Measurements from ENCODE around the gene PFDN6. TPM values are rescaled to one million over a fixed set of nuclear protein-coding genes. Genes with fewer than 3 reads are reported as not detected.
"Not testable (repeated sequence)": the region's sequence is repeated elsewhere in the genome, so short reads cannot be mapped to it uniquely, and the experiment has no call there.

Gene PFDN6
- total RNA-seq, 4 donors from 2014 or later = 13.6 to 33.5 (median 21.6) TPM

DNA sequence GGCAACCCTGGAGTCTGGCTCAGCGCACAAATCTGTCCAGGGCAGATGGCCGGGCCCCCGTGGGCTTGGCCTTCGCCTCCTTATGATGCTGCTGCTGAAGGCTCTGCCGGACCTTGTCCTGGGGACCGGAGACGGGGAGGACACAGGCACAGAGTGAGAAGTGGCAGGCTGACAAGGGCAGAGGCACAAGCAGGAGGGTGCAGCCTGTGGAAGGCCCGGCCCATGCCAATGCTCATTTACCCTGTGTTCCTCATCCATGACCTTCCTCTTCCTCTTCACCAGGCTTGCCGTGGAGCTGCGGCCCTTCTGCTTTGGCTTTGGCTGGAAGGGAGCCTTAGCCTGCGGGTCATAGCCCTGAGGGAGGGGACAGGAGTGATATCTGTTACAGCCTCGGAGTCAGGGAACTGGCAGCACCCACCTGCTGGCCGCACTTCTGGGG lies 10.1 kb upstream of the PFDN6 start:
- no peaks in the 10 kb centered on the region for H3K27me3 ChIP-seq
- H3K36me3 ChIP-seq = no peaks in the 10 kb centered on the region
- intact Hi-C loops (cut with DNase I; ENCODE audit: low total_unique reads) = no loop called here
- no peak overlapping the region for H3K27ac ChIP-seq
- no peaks in the 10 kb centered on the region for H3K9me3 ChIP-seq
- H3K4me1 ChIP-seq = peaks cover 0 to 5% of the 10 kb centered on the region in 2 donors
- TF ChIP-seq POLR2A (IDR thresholded peaks at IDR 0.05) = no peak
- TF ChIP-seq, protein P1, sequence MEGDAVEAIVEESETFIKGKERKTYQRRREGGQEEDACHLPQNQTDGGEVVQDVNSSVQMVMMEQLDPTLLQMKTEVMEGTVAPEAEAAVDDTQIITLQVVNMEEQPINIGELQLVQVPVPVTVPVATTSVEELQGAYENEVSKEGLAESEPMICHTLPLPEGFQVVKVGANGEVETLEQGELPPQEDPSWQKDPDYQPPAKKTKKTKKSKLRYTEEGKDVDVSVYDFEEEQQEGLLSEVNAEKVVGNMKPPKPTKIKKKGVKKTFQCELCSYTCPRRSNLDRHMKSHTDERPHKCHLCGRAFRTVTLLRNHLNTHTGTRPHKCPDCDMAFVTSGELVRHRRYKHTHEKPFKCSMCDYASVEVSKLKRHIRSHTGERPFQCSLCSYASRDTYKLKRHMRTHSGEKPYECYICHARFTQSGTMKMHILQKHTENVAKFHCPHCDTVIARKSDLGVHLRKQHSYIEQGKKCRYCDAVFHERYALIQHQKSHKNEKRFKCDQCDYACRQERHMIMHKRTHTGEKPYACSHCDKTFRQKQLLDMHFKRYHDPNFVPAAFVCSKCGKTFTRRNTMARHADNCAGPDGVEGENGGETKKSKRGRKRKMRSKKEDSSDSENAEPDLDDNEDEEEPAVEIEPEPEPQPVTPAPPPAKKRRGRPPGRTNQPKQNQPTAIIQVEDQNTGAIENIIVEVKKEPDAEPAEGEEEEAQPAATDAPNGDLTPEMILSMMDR (IDR thresholded peaks at IDR 0.05) = no peak
- no peak for DNase-seq
- no peak overlapping the region for H3K4me3 ChIP-seq

DNA sequence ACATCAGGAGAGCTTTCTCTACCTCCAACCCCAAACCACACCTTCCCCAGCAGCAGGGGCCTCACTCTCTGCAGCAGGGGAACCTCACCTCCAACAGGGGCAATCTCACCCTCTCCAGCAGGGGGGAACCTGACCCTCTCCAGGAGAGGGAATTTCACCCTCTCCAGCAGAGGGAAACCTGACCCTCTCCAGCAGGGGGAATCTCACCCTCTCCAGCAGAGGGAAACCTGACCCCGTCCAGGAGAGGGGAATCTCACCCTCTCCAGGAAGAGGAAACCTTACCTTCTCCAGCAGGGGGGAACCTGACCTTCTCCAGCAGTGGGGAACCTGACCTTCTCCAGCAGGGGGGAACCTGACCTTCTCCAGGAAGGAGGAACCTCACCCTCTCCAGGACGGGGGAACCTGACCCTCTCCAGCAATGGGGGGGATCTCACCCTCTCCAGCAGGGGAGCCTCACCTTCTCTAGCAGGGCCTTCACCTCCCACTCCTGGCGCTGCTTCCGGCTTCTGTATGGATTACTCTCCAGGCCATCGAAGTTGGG lies 9.4 kb upstream of the PFDN6 start:
- H3K27ac ChIP-seq = no peak overlapping the region
- TF ChIP-seq, protein P1 (IDR thresholded peaks at IDR 0.05) = no peak
- TF ChIP-seq POLR2A (IDR thresholded peaks at IDR 0.05) = no peak
- intact Hi-C loops (cut with DNase I; ENCODE audit: low total_unique reads) = no loop called here
- H3K4me3 ChIP-seq = no peak overlapping the region
- H3K4me1 ChIP-seq = peaks cover 0 to 5% of the 10 kb centered on the region in 2 donors
- DNase-seq = no peak
- H3K27me3 ChIP-seq = no peaks in the 10 kb centered on the region
- H3K9me3 ChIP-seq = no peaks in the 10 kb centered on the region
- no peaks in the 10 kb centered on the region for H3K36me3 ChIP-seq

DNA sequence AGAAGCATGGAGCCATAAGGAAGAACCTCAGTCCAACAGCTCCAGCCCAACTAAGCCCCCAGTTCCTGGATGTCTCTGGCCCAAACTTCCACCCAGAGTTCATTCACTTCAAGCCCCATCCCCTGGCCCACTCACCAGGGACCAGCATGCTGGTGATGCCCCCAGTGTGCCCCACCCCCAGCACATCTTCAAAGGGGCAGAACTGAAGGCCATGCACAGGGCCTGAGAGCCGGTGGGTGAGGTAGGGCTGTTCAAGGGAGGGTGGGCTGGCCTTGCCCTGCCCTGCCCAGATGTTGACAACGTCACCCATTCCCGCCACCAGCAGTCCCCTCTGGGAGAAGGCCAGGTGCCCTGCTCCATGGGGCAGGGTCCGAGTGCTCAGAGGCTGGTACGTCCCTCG lies 8.9 kb upstream of the PFDN6 start:
- H3K4me1 ChIP-seq = peaks cover 0 to 5% of the 10 kb centered on the region in 2 donors
- no peak overlapping the region for H3K27ac ChIP-seq
- no peak for DNase-seq
- TF ChIP-seq, protein P1 (IDR thresholded peaks at IDR 0.05) = no peak
- TF ChIP-seq POLR2A (IDR thresholded peaks at IDR 0.05) = no peak
- H3K4me3 ChIP-seq = no peak overlapping the region
- no peaks in the 10 kb centered on the region for H3K27me3 ChIP-seq
- intact Hi-C loops (cut with DNase I; ENCODE audit: low total_unique reads) = no loop called here
- no peaks in the 10 kb centered on the region for H3K9me3 ChIP-seq
- H3K36me3 ChIP-seq = no peaks in the 10 kb centered on the region

DNA sequence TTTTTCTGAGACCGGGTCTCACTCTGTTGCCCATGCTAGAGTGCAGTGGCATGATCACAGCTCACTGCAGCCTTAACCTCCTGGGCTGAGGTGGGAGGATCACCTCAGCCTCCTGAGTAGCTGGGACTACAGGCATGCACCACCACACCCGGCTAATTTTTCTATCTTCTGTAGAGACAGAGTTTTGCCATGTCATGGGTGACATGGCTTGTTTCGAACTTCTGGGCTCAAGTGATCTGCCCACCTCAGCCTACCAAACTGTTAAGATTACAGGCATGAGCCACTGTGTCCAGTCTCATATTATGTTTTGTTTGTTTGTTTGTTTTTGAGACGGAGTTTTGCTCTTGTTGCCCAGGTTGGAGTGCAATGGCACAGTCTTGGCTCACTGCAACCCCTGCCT lies 4.2 kb upstream of the PFDN6 start:
- H3K36me3 ChIP-seq; H3K27ac ChIP-seq; DNase-seq; H3K4me3 ChIP-seq; H3K27me3 ChIP-seq; H3K9me3 ChIP-seq; intact Hi-C loops (cut with DNase I; ENCODE audit: low total_unique reads): not testable (repeated sequence)
- H3K4me1 ChIP-seq = peaks cover 6 to 15% of the 10 kb centered on the region in 2 donors

DNA sequence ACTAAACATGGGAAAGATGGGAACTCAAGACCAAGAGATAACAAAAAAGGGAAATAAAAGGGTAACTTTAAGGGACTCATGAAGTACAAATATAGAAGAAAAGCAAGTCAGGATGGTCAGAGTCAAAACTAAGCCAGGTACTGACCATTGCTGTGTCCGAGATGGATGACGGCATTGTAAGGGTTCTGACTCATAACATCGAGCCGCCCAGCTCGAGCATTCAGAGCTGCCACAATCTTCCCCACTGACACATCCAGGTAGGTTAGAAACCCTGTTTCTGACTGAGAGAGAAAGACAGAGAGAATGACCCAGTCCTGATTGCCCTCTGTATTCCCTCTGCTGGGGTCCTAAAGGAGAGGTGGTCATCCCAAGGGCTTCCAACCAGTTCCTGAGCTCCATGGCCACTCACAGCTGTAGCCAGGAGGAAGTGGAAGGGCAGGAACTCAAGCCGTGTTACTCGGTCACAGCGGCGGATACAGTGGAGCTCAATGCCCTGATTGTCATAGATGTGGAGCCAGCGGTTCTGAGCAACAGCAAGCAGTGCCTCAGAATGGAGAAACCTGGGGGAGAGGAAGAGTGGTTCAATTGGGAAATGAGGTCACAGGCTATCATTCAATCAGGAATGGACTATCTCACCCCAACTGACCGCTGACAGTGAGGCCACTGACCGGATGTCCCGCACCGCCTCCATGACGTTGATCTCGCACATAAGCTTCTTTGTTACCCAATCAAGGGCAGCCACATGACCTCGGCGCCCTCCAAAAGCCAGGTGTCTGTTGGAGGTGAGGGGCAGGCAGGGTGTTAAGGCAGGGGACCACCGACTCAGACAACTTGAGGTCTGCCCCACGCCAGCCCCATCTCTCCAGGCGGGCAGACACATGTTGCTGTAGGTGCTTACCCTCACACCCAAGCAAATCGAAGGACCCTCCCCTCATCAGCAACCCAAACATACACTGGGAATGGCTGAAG lies 2.2 kb upstream of the PFDN6 start:
- DNase-seq = no peak
- intact Hi-C loops (cut with DNase I; ENCODE audit: low total_unique reads) = no loop called here
- Histone ChIP-seq H3K4me1 (peaks cover 9 to 20% of the 10 kb centered on the region in 2 donors), H3K27ac (no peak overlapping the region), H3K36me3 (no peaks in the 10 kb centered on the region), H3K9me3 (no peaks in the 10 kb centered on the region), H3K27me3 (no peaks in the 10 kb centered on the region), H3K4me3 (no peak overlapping the region)
- no peak for TF ChIP-seq POLR2A (IDR thresholded peaks at IDR 0.05)
- TF ChIP-seq, protein P1 (IDR thresholded peaks at IDR 0.05) = no peak

All from uterus (tissue), 4 donors.